ACHN (cell line): Measurements from ENCODE around the gene NCR2.
"Not testable (repeated sequence)": the region's sequence is repeated elsewhere in the genome, so short reads cannot be mapped to it uniquely, and the experiment has no call there.

Experiments
- DNase-seq: peaks from one replicate; pipeline ENCODE4 v3.0.0-alpha.2; 2015
- in situ Hi-C: cut with HindIII; loops from 2 replicates; pipeline ENCODE4 v1.10.0; 2017; ENCODE audit warnings: low sequenced_read_pairs, low pct_ligation_motif_present, low pct_unique_long_range_greater_than_20kb

The NCR2 gene

GRCh38 chr6:41335296-41335695 is at the start of gene NCR2:
NCR2 (plus strand) TSS chr6:41335608; CDS start chr6:41335877, 269 bp downstream.
- in situ Hi-C loops, result no loop called here
- no peak for DNase-seq

- no peak for DNase-seq
- in situ Hi-C loops, result no loop called here
Observed at GRCh38 chr6:41286544-41287346, 48.7 kb upstream of the NCR2 start, which contains the start of gene TREM1. TREM1 (minus strand) TSS chr6:41286682; CDS start chr6:41286655, 27 bp downstream.

- in situ Hi-C loops, result no loop called here
- no peak for DNase-seq
Observed at GRCh38 chr6:41288030-41288753, 47.2 kb upstream of the NCR2 start.

- in situ Hi-C loops, result no loop called here
- DNase-seq, result no peak
Observed at GRCh38 chr6:41288754-41289129, 46.7 kb upstream of the NCR2 start.

GRCh38 chr6:41289815-41290214 is 45.6 kb upstream of the NCR2 start:
- in situ Hi-C loops, result no loop called here

GRCh38 chr6:41291717-41292116 is 43.7 kb upstream of the NCR2 start:
- no peak for DNase-seq
- in situ Hi-C loops, result no loop called here

More at GRCh38 chr6:41289815-41290214, 45.6 kb upstream of the NCR2 start:
- no peak for DNase-seq

- in situ Hi-C loops, result no loop called here
- DNase-seq, result no peak
Observed at GRCh38 chr6:41294214-41294872, 41.1 kb upstream of the NCR2 start.

- DNase-seq, in situ Hi-C loops: not testable (repeated sequence)
Observed at GRCh38 chr6:41297248-41297647, 38.2 kb upstream of the NCR2 start.

- in situ Hi-C loops, result no loop called here
- DNase-seq, result no peak
Observed at GRCh38 chr6:41298785-41299502, 36.5 kb upstream of the NCR2 start.

GRCh38 chr6:41302638-41303037 is 32.8 kb upstream of the NCR2 start:
- no peak for DNase-seq
- in situ Hi-C loops, result no loop called here

GRCh38 chr6:41306187-41306854 is 29.1 kb upstream of the NCR2 start:
- DNase-seq, result peak; percentile 45
- in situ Hi-C loops, result no loop called here

- DNase-seq, result no peak
- in situ Hi-C loops, result no loop called here
Observed at GRCh38 chr6:41315203-41315602, 20.2 kb upstream of the NCR2 start.

GRCh38 chr6:41315943-41316620 is 19.3 kb upstream of the NCR2 start:
- in situ Hi-C loops, result no loop called here
- no peak for DNase-seq

- in situ Hi-C loops, result no loop called here
- DNase-seq, result no peak
Observed at GRCh38 chr6:41318261-41318653, 17.2 kb upstream of the NCR2 start.

GRCh38 chr6:41318654-41319565 is 16.5 kb upstream of the NCR2 start:
- peak; percentile 72 for DNase-seq
- in situ Hi-C loops, result no loop called here

- in situ Hi-C loops, result no loop called here
- no peak for DNase-seq
Observed at GRCh38 chr6:41321183-41321582, 14.2 kb upstream of the NCR2 start.
